HepG2 (cell line): ENCODE measurements around the gene LITAFD. TPM values are rescaled to one million over a fixed set of nuclear protein-coding genes. Genes with fewer than 3 reads are reported as not detected.

Experiments used
- AGO2 ChIP-seq: fragments of 200-400 bp; formaldehyde crosslinking; optimal IDR thresholded peaks from 2 replicates; pipeline ENCODE3; 2017; ENCODE audit warnings: mild to moderate bottlenecking, low read depth, low read length, moderate library complexity
- DNMT1 ChIP-seq: sonication (generic); formaldehyde crosslinking; IDR thresholded peaks from 2 replicates; pipeline ENCODE4 v1.5.1; 2020; ENCODE audit warnings: mild to moderate bottlenecking, missing genetic modification reagents
- JARID2 ChIP-seq: sonication (generic); formaldehyde crosslinking; IDR thresholded peaks from 2 replicates; pipeline ENCODE4 v1.8.1; 2023; ENCODE audit warnings: missing genetic modification reagents, inconsistent platforms; ENCODE audit not compliant: insufficient replicate concordance
- KLF9 ChIP-seq: IDR thresholded peaks from 2 replicates; pipeline ENCODE4 v1.6.1; 2016; ENCODE audit warnings: low read depth
- NFE2L1 ChIP-seq: sonication (generic); formaldehyde crosslinking; IDR thresholded peaks from 2 replicates; pipeline ENCODE4 v1.4.0; 2020; ENCODE audit warnings: missing genetic modification reagents, mild to moderate bottlenecking, borderline replicate concordance
- POGZ ChIP-seq: sonication (generic); formaldehyde crosslinking; IDR thresholded peaks from 2 replicates; pipeline ENCODE4 v1.4.0; 2020; ENCODE audit warnings: mild to moderate bottlenecking, missing genetic modification reagents
- REL ChIP-seq: sonication (generic); formaldehyde crosslinking; conservative IDR thresholded peaks from 2 replicates; pipeline ENCODE4 v1.8.0; 2022; ENCODE audit warnings: mild to moderate bottlenecking, missing genetic modification reagents, moderate library complexity
- SNAPC2 ChIP-seq: sonication (generic); formaldehyde crosslinking; IDR thresholded peaks from 2 replicates; pipeline ENCODE4 v1.8.1; 2022; ENCODE audit warnings: mild to moderate bottlenecking, missing genetic modification reagents
- SP1 ChIP-seq, 2 experiments: fragments of 450-650 bp in 1 of 2; sonication (generic) in 1 of 2; formaldehyde crosslinking in 1 of 2; IDR thresholded peaks; 2 replicates each; pipeline versions ENCODE4 v1.4.0 to v1.6.1; 2016 to 2020; ENCODE audit warnings: missing genetic modification reagents in 1 of 2
- THYN1 ChIP-seq: sonication (generic); formaldehyde crosslinking; IDR thresholded peaks from 2 replicates; pipeline ENCODE4 v1.8.1; 2023; ENCODE audit warnings: low read depth, mild to moderate bottlenecking, moderate library complexity, missing genetic modification reagents, borderline replicate concordance
- ZBTB42 ChIP-seq: sonication (generic); formaldehyde crosslinking; IDR thresholded peaks from 2 replicates; pipeline ENCODE4 v1.5.0; 2020; ENCODE audit warnings: mild to moderate bottlenecking, missing genetic modification reagents
- ZFP37 ChIP-seq: sonication (generic); formaldehyde crosslinking; IDR thresholded peaks from 2 replicates; pipeline ENCODE4 v1.4.0; 2020; ENCODE audit warnings: missing genetic modification reagents, borderline replicate concordance
- ZIK1 ChIP-seq: sonication (generic); formaldehyde crosslinking; IDR thresholded peaks from 2 replicates; pipeline ENCODE4 v1.5.0; 2020; ENCODE audit warnings: mild to moderate bottlenecking, low read depth, missing genetic modification reagents, borderline replicate concordance
- ZKSCAN8 ChIP-seq: IDR thresholded peaks from 2 replicates; pipeline ENCODE4 v1.6.1; 2016; ENCODE audit warnings: borderline replicate concordance, missing genetic modification reagents, missing compliant biosample characterization
- ZNF296 ChIP-seq: sonication (generic); formaldehyde crosslinking; conservative IDR thresholded peaks from 2 replicates; pipeline ENCODE4 v1.5.0; 2020; ENCODE audit warnings: mild to moderate bottlenecking, missing genetic modification reagents
- ZNF652 ChIP-seq: IDR thresholded peaks from 2 replicates; pipeline ENCODE4 v1.6.1; 2016; ENCODE audit warnings: low read depth, borderline replicate concordance
- ZNF724P ChIP-seq: sonication (generic); formaldehyde crosslinking; IDR thresholded peaks from 2 replicates; pipeline ENCODE4 v1.8.0; 2022; ENCODE audit warnings: missing genetic modification reagents, borderline replicate concordance
- ZSCAN20 ChIP-seq: sonication (generic); formaldehyde crosslinking; IDR thresholded peaks from 2 replicates; pipeline ENCODE4 v1.4.0; 2020; ENCODE audit warnings: missing genetic modification reagents, mild to moderate bottlenecking, borderline replicate concordance
- polyA plus RNA-seq, 8 experiments: library from polyadenylated mRNA; depleted of rRNA in 3 of 8; stranded (reverse) in 7 of 8; unstranded in 1 of 8; fragments of >200 nt; fragmentation: Illumina TruSeq in 4 of 8; extraction: Trizol in 4 of 8; gene quantifications; 2 replicates each; pipeline versions ENCODE4 v1.2.1 to v1.2.3, GENCODE V29; 2011 to 2016; ENCODE audit warnings: low read depth in 4 of 8, missing spikeins in 1 of 8, mixed read lengths in 1 of 8; ENCODE audit not compliant: insufficient read depth in 1 of 8
- total RNA-seq, 5 experiments: library from RNA; depleted of rRNA; stranded (reverse); fragments of >200 nt; fragmentation: Illumina TruSeq; extraction: Trizol; gene quantifications; 2 replicates each; pipeline ENCODE4 v1.2.3, GENCODE V29; 2016; ENCODE audit warnings: low read depth in 1 of 5
- TF ChIP-seq, protein P1 (sequence below): sonication (generic); formaldehyde crosslinking; IDR thresholded peaks from 2 replicates; pipeline ENCODE4 v1.4.0; 2020; ENCODE audit warnings: mild to moderate bottlenecking, missing genetic modification reagents
- TF ChIP-seq, protein P2 (sequence below): sonication (generic); formaldehyde crosslinking; IDR thresholded peaks from 2 replicates; pipeline ENCODE4 v1.5.0; 2020; ENCODE audit warnings: mild to moderate bottlenecking, missing genetic modification reagents
- TF ChIP-seq, protein P3 (sequence below): sonication (generic); formaldehyde crosslinking; IDR thresholded peaks from 2 replicates; pipeline ENCODE4 v1.4.0; 2020; ENCODE audit warnings: mild to moderate bottlenecking, missing genetic modification reagents
- TF ChIP-seq, protein P4 (sequence below): sonication (generic); formaldehyde crosslinking; IDR thresholded peaks from 2 replicates; pipeline ENCODE4 v1.5.0; 2020; ENCODE audit warnings: missing genetic modification reagents
- TF ChIP-seq, protein P5 (sequence below): sonication (generic); formaldehyde crosslinking; conservative IDR thresholded peaks from 2 replicates; pipeline ENCODE4 v1.4.0; 2020; ENCODE audit warnings: missing genetic modification reagents

Gene LITAFD
- total and polyA plus RNA-seq, 2 of the 13 experiments (the other 11 are each of a cell fraction or from before 2014, with no cell fraction given): not detected

DNA sequence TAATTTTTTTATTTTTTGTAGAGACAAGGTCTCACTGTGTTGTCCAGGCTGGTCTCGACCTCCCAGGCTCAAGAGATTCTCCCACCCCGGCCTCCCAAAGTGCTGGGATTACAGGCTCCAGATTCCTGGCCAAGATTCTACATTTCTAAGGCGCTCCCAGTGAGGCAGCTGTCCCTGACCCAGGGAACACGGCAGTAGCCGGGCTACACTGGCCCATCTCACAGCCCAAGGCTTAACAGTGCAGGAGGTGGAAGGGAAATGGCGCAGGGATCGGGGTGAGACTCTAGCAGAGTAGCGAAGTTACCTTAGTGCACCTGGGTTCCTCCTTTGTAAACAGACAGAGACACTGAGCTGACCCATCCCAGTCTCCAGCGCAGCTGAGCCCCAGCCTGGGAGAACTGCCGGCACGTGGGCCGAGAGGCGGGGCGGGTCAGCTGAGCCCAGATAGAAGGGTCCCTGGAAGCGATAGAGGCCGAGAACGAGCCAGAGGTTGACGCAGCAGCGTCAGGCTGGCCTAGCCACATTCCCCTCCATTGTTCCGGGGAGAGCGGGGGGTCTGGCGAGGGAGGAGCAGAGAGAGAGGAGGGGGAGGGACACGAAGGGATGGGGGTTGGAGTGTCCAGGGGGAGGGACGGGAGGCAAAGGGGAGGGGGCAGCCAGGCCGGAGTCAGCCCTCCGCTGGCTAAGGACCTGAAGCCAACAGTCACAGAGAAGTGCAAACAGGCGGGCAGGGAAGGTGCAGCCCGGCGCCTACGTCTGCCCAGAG is 15.8 kb upstream of the LITAFD start (continued):
- TF ChIP-seq SNAPC2 (CRISPR knock-in tag) (no peak), KLF9 (CRISPR knock-in tag) (peak; percentile 90; the same call in 1 of the 2 replicates), THYN1 (CRISPR knock-in tag) (no peak), ZNF724P (CRISPR knock-in tag) (peak; percentile 79; the same call in 1 of the 2 replicates), ZIK1 (peak; percentile 64; the same call in 1 of the 2 replicates), AGO2 (peak; percentile 61), SP1 (IDR thresholded peaks at IDR 0.05) (no peak), SP1 (CRISPR knock-in tag; IDR thresholded peaks at IDR 0.05) (0 out of 2 replicates have a peak, but pooled peaks have one; percentile 8), ZNF652 (CRISPR knock-in tag) (no peak), POGZ (no peak; the same call in 1 of the 2 replicates), ZSCAN20 (CRISPR knock-in tag) (no peak; the same call in 1 of the 2 replicates), NFE2L1 (CRISPR knock-in tag) (no peak), ZBTB42 (no peak), JARID2 (no peak), ZNF296 (CRISPR knock-in tag) (no peak; the same call in none of the 2 replicates), REL (CRISPR knock-in tag) (no peak), DNMT1 (CRISPR knock-in tag) (no peak), ZKSCAN8 (CRISPR knock-in tag) (0 out of 2 replicates have a peak, but pooled peaks have one; percentile 13), ZFP37 (CRISPR knock-in tag) (peak; percentile 13; the same call in 1 of the 2 replicates)
- TF ChIP-seq, protein P1, sequence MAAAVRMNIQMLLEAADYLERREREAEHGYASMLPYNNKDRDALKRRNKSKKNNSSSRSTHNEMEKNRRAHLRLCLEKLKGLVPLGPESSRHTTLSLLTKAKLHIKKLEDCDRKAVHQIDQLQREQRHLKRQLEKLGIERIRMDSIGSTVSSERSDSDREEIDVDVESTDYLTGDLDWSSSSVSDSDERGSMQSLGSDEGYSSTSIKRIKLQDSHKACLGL (CRISPR knock-in tag): peak; percentile 86; the same call in 1 of the 2 replicates
- TF ChIP-seq, protein P2, sequence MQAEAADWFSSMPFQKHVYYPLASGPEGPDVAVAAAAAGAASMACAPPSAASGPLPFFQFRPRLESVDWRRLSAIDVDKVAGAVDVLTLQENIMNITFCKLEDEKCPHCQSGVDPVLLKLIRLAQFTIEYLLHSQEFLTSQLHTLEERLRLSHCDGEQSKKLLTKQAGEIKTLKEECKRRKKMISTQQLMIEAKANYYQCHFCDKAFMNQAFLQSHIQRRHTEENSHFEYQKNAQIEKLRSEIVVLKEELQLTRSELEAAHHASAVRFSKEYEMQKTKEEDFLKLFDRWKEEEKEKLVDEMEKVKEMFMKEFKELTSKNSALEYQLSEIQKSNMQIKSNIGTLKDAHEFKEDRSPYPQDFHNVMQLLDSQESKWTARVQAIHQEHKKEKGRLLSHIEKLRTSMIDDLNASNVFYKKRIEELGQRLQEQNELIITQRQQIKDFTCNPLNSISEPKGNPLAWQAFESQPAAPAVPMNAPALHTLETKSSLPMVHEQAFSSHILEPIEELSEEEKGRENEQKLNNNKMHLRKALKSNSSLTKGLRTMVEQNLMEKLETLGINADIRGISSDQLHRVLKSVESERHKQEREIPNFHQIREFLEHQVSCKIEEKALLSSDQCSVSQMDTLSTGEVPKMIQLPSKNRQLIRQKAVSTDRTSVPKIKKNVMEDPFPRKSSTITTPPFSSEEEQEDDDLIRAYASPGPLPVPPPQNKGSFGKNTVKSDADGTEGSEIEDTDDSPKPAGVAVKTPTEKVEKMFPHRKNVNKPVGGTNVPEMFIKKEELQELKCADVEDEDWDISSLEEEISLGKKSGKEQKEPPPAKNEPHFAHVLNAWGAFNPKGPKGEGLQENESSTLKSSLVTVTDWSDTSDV (CRISPR knock-in tag): no peak; the same call in 1 of the 2 replicates
- TF ChIP-seq, protein P3, sequence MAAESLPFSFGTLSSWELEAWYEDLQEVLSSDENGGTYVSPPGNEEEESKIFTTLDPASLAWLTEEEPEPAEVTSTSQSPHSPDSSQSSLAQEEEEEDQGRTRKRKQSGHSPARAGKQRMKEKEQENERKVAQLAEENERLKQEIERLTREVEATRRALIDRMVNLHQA (CRISPR knock-in tag): no peak
- TF ChIP-seq, protein P4, sequence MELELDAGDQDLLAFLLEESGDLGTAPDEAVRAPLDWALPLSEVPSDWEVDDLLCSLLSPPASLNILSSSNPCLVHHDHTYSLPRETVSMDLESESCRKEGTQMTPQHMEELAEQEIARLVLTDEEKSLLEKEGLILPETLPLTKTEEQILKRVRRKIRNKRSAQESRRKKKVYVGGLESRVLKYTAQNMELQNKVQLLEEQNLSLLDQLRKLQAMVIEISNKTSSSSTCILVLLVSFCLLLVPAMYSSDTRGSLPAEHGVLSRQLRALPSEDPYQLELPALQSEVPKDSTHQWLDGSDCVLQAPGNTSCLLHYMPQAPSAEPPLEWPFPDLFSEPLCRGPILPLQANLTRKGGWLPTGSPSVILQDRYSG (CRISPR knock-in tag): no peak
- TF ChIP-seq, protein P5, sequence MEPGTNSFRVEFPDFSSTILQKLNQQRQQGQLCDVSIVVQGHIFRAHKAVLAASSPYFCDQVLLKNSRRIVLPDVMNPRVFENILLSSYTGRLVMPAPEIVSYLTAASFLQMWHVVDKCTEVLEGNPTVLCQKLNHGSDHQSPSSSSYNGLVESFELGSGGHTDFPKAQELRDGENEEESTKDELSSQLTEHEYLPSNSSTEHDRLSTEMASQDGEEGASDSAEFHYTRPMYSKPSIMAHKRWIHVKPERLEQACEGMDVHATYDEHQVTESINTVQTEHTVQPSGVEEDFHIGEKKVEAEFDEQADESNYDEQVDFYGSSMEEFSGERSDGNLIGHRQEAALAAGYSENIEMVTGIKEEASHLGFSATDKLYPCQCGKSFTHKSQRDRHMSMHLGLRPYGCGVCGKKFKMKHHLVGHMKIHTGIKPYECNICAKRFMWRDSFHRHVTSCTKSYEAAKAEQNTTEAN (CRISPR knock-in tag): 0 out of 2 replicates have a peak, but pooled peaks have one; percentile 5
